IMR-90 (cell line): ENCODE data around the gene ARHGEF12. TPM values are rescaled to one million over a fixed set of nuclear protein-coding genes. Genes with fewer than 3 reads are reported as not detected.
"Not testable (repeated sequence)": the region's sequence is repeated elsewhere in the genome, so short reads cannot be mapped to it uniquely, and the experiment has no call there.

Experiments used
- ATAC-seq: fragments of 200-7000 bp; cut with Tn5 transposase; 2 replicates; pipeline ENCODE4 v1.9.1; 2020; ENCODE audit warnings: low read depth, mild to moderate bottlenecking, moderate library complexity
- BruUV-seq: library from RNA; stranded (reverse); fragments of 400-500 nt; replicated peaks from 2 replicates; lab custom pipeline; 2021; lab: Mats Ljungman, UMichigan
- CTCF ChIA-PET: fragments of 300-600 bp; formaldehyde crosslinking; extraction: SDS; loops from one replicate; lab custom pipeline; 2021; ENCODE audit warnings: antibody characterized with exemption; lab: Yijun Ruan, JAX
- POLR2A ChIA-PET: fragments of 300-600 bp; sonication (Branson Sonifier 250); formaldehyde crosslinking; loops from one replicate; lab custom pipeline; 2022; ENCODE audit warnings: antibody characterized with exemption; ENCODE audit not compliant: unreplicated experiment; lab: Charles Lee
- DNase-seq: peaks from one replicate; pipeline ENCODE4 v3.0.0; 2013
- H2AFZ ChIP-seq: replicated peaks from 2 replicates; pipeline ENCODE3; 2013; ENCODE audit warnings: low read length, mild to moderate bottlenecking; ENCODE audit not compliant: poor library complexity
- H2AK5ac ChIP-seq: 2 replicates; pipeline ENCODE4 v1.6.1; 2013; ENCODE audit warnings: low read depth, low read length, inconsistent platforms
- H2AK9ac ChIP-seq: replicated peaks from 2 replicates; pipeline ENCODE3; 2013; ENCODE audit warnings: mild to moderate bottlenecking, low read depth, low read length, moderate library complexity; ENCODE audit not compliant: poor library complexity
- H2BK120ac ChIP-seq: 2 replicates; pipeline ENCODE4 v1.6.1; 2013; ENCODE audit warnings: low read depth, low read length, inconsistent platforms
- H2BK15ac ChIP-seq: 3 replicates; pipeline ENCODE4 v1.6.1; 2013; ENCODE audit warnings: low read depth, low read length, inconsistent platforms
- H2BK20ac ChIP-seq: 2 replicates; pipeline ENCODE4 v1.6.1; 2013; ENCODE audit warnings: low read depth, mild to moderate bottlenecking, inconsistent platforms, low read length, moderate library complexity
- H2BK5ac ChIP-seq: 2 replicates; pipeline ENCODE4 v1.6.1; 2013; ENCODE audit warnings: mild to moderate bottlenecking, low read depth, low read length, inconsistent platforms; ENCODE audit not compliant: poor library complexity, severe bottlenecking
- H3K14ac ChIP-seq: replicated peaks from 2 replicates; pipeline ENCODE4 v1.6.1; 2013; ENCODE audit warnings: low read depth, low read length, inconsistent platforms
- H3K18ac ChIP-seq: 2 replicates; pipeline ENCODE4 v1.6.1; 2013; ENCODE audit warnings: low read depth, low read length, control low read depth
- H3K23ac ChIP-seq: 2 replicates; pipeline ENCODE4 v1.6.1; 2013; ENCODE audit warnings: low read depth, low read length, inconsistent platforms
- H3K27ac ChIP-seq: 2 replicates; pipeline ENCODE4 v1.5.1; 2013; ENCODE audit warnings: mild to moderate bottlenecking, control low read depth, low read length; ENCODE audit not compliant: insufficient read depth
- H3K27me3 ChIP-seq: 2 replicates; pipeline ENCODE4 v1.6.1; 2013; ENCODE audit warnings: low read length; ENCODE audit not compliant: control insufficient read depth, insufficient read depth
- H3K36me3 ChIP-seq: 2 replicates; pipeline ENCODE4 v1.6.1; 2013; ENCODE audit warnings: low read length, mixed read lengths; ENCODE audit not compliant: control insufficient read depth, insufficient read depth
- H3K4ac ChIP-seq: 2 replicates; pipeline ENCODE4 v1.6.1; 2013; ENCODE audit warnings: low read depth, low read length, inconsistent platforms
- H3K4me1 ChIP-seq: 2 replicates; pipeline ENCODE4 v1.6.1; 2013; ENCODE audit warnings: low read length, mixed read lengths; ENCODE audit not compliant: control insufficient read depth, insufficient read depth
- H3K4me2 ChIP-seq: 2 replicates; pipeline ENCODE4 v1.6.1; 2013; ENCODE audit warnings: low read depth, mild to moderate bottlenecking, control low read depth, low read length, moderate library complexity
- H3K4me3 ChIP-seq: 2 replicates; pipeline ENCODE4 v1.5.1; 2013; ENCODE audit warnings: low read depth, mild to moderate bottlenecking, control low read depth, low read length, moderate library complexity; ENCODE audit not compliant: insufficient read depth
- H3K56ac ChIP-seq: 2 replicates; pipeline ENCODE4 v1.6.1; 2013; ENCODE audit warnings: low read length, inconsistent platforms; ENCODE audit not compliant: insufficient read depth; ENCODE audit errors: extremely low read depth
- H3K79me1 ChIP-seq, 2 experiments: 2 replicates each; pipeline ENCODE4 v1.6.1; 2013; ENCODE audit warnings: low read length in 2 of 2, inconsistent platforms in 1 of 2, low read depth in 1 of 2
- H3K9ac ChIP-seq: 2 replicates; pipeline ENCODE4 v1.6.1; 2013; ENCODE audit warnings: low read depth, low read length, control low read depth
- H3K9me1 ChIP-seq: 2 replicates; pipeline ENCODE4 v1.6.1; 2013; ENCODE audit warnings: low read length, inconsistent platforms; ENCODE audit not compliant: insufficient read depth
- H3K9me3 ChIP-seq: 2 replicates; pipeline ENCODE4 v1.6.1; 2013; ENCODE audit warnings: low read length; ENCODE audit not compliant: control insufficient read depth, insufficient read depth
- H4K20me1 ChIP-seq: 2 replicates; pipeline ENCODE4 v1.6.1; 2013; ENCODE audit warnings: low read length, inconsistent platforms; ENCODE audit not compliant: insufficient read depth
- H4K5ac ChIP-seq: 2 replicates; pipeline ENCODE4 v1.6.1; 2013; ENCODE audit warnings: mild to moderate bottlenecking, low read depth, low read length, control low read depth
- H4K8ac ChIP-seq, 2 experiments: 2 replicates each; pipeline ENCODE4 v1.6.1; 2013; ENCODE audit warnings: low read depth in 2 of 2, low read length in 2 of 2, control low read depth in 1 of 2, inconsistent platforms in 1 of 2
- H4K91ac ChIP-seq: 2 replicates; pipeline ENCODE4 v1.6.1; 2013; ENCODE audit warnings: low read depth, low read length, inconsistent platforms; ENCODE audit not compliant: insufficient read depth
- WGBS, 2 experiments: methylation state at CpG; one replicate each; pipeline versions ENCODE4 v1.1.5 to v1.1.7; 2013; ENCODE audit warnings: missing lambda C conversion rate in 2 of 2; ENCODE audit not compliant: insufficient read length in 1 of 2; ENCODE audit errors: extremely low coverage in 2 of 2; 5-methylcytosine and 5-hydroxymethylcytosine counted together
- dilution Hi-C: fragments of 300-500 bp; cut with HindIII; formaldehyde crosslinking; loops from one replicate; pipeline ENCODE4 v1.14.3; 2018; ENCODE audit warnings: low sequenced_read_pairs; ENCODE audit not compliant: unreplicated experiment
- in situ Hi-C: fragments of 300-500 bp; cut with MboI; formaldehyde crosslinking; loops from 3 replicates; pipeline ENCODE4 v1.14.3; 2019; ENCODE audit warnings: low sequenced_read_pairs, inconsistent platforms, mixed read lengths
- intact Hi-C: fragments of 100-400 bp; cut with micrococcal nuclease; formaldehyde crosslinking; loops from 2 replicates; pipeline ENCODE4 v1.10.0; 2022
- polyA plus RNA-seq, 3 experiments: library from polyadenylated mRNA; depleted of rRNA; stranded (reverse); fragments of >200 nt; gene quantifications; 2 replicates each; pipeline ENCODE4 v1.2.3, GENCODE V29; 2012; ENCODE audit warnings: low replicate concordance in 1 of 3
- total RNA-seq: library from RNA; depleted of rRNA; stranded (reverse); fragments of >200 nt; gene quantifications from 2 replicates; pipeline ENCODE4 v1.2.3, GENCODE V29; 2012

Gene ARHGEF12
- total and polyA plus RNA-seq, 2 of the 4 experiments (the other 2 are of a cell fraction) = 25.5 to 115 TPM

DNA sequence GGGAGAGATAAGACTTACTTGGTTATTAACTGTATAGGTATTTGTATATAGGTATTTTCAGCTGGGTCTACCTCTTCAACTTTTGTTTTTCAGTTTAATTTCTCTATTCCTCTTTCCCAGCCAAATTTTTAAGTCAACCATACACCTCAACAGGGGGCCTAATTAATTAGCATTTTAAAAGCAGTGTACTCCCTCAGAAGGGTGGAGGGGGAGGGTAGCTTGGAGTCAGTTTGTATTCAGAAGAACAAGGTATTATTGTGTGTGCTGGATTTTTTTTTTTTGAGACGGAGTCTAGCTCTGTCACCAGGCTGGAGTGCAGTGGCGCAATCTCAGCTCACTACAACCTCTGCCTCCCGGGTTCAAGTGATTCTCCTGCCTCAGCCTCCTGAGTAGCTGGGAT lies 167.3 kb downstream of the ARHGEF12 start:
- dilution Hi-C loops, H2AK5ac ChIP-seq, H2BK15ac ChIP-seq, H3K23ac ChIP-seq, DNase-seq, H2BK120ac ChIP-seq, H3K14ac ChIP-seq, H3K4me1 ChIP-seq, H3K9me3 ChIP-seq, H3K79me1 ChIP-seq, POLR2A ChIA-PET, H3K56ac ChIP-seq, H2BK5ac ChIP-seq, H3K27ac ChIP-seq, H3K4me2 ChIP-seq, BruUV-seq, H2BK20ac ChIP-seq, H3K9me1 ChIP-seq, H2AK9ac ChIP-seq, H3K4ac ChIP-seq, H3K36me3 ChIP-seq, ATAC-seq, H4K91ac ChIP-seq, H4K20me1 ChIP-seq, H3K9ac ChIP-seq, H4K8ac ChIP-seq, H3K4me3 ChIP-seq, H3K27me3 ChIP-seq, H4K5ac ChIP-seq, H2AFZ ChIP-seq, H3K18ac ChIP-seq: not testable (repeated sequence)
- intact Hi-C loops (loop anchor here (5.0 kb wide), 1 partner anchor 171 kb away; no protein-coding TSS in a partner anchor), in situ Hi-C loops (loop anchor here (10.0 kb wide), 1 partner anchor 591 kb away; no protein-coding TSS in a partner anchor)
- WGBS, 2 experiments = no CpG with 5 or more reads among the region's 3 CpGs
- CTCF ChIA-PET = interaction anchor here (0.6 kb wide), 1 partner anchor 164 kb away, joined by 3 read pairs; no protein-coding TSS in a partner anchor
